A549 (cell line): ENCODE data around the gene KLHDC8B. TPM values are rescaled to one million over a fixed set of nuclear protein-coding genes. Genes with fewer than 3 reads are reported as not detected.

ENCODE experiments used
- ATAC-seq, 2 experiments: fragments of 200-7000 bp in 1 of 2; fragments of >200 bp in 1 of 2; cut with Nextera tagmentation in 1 of 2; cut with Tn5 transposase in 1 of 2; 3 replicates each; pipeline versions ENCODE4 v1.8.0 to v1.9.1; 2018 to 2020; ENCODE audit warnings: mild to moderate bottlenecking in 1 of 2, moderate library complexity in 1 of 2
- CTCF ChIA-PET: fragments of 300-600 bp; sonication (Branson Sonifier 250); formaldehyde crosslinking; extraction: SDS; loops from one replicate; lab custom pipeline; 2021; ENCODE audit warnings: antibody characterized with exemption, inconsistent platforms; lab: Yijun Ruan, JAX
- POLR2A ChIA-PET: fragments of 350-600 bp; formaldehyde crosslinking; extraction: SDS; loops from one replicate; lab custom pipeline; 2021; ENCODE audit warnings: antibody characterized with exemption, inconsistent platforms; lab: Yijun Ruan, JAX
- DNase-seq, 2 experiments: peaks; one replicate each; pipeline versions ENCODE4 v3.0.0 to v3.0.0-alpha.2; 2011 to 2016; ENCODE audit warnings: low read depth in 1 of 2, low spot score in 1 of 2
- FAIRE-seq: peaks from 2 replicates; lab custom pipeline; 2011; peaks lifted over from hg19 to GRCh38; lab: Jason Lieb, UNC
- H3K27ac ChIP-seq, 2 experiments: fragments of >200 bp; sonication (Bioruptor Twin); formaldehyde crosslinking; 3 replicates each; pipeline ENCODE4 v1.5.1; 2016 to 2017
- H3K4me1 ChIP-seq: fragments of >200 bp; sonication (Bioruptor Twin); formaldehyde crosslinking; 3 replicates; pipeline ENCODE4 v1.6.1; 2016
- H3K4me2 ChIP-seq: fragments of >200 bp; sonication (Bioruptor Twin); formaldehyde crosslinking; 3 replicates; pipeline ENCODE4 v1.6.1; 2016
- H3K4me3 ChIP-seq: fragments of >200 bp; sonication (Bioruptor Twin); formaldehyde crosslinking; 3 replicates; pipeline ENCODE4 v1.5.1; 2016
- H3K9me3 ChIP-seq: fragments of >200 bp; sonication (Bioruptor Twin); formaldehyde crosslinking; 3 replicates; pipeline ENCODE4 v1.6.1; 2016
- BHLHE40 ChIP-seq: IDR thresholded peaks from 2 replicates; pipeline ENCODE4 v1.6.1; 2012; ENCODE audit warnings: low read depth, low read length, inconsistent platforms
- EHMT2 ChIP-seq: fragments of 200-600 bp; sonication (generic); IDR thresholded peaks from 2 replicates; pipeline ENCODE4 v1.6.1; 2016; ENCODE audit warnings: antibody characterized with exemption, low read depth, mild to moderate bottlenecking, moderate library complexity
- ELK1 ChIP-seq: fragments of 150-350 bp; IDR thresholded peaks from 2 replicates; pipeline ENCODE4 v1.6.1; 2014; ENCODE audit warnings: low read depth, mild to moderate bottlenecking, low read length
- ESRRA ChIP-seq: fragments of 150-350 bp; IDR thresholded peaks from 2 replicates; pipeline ENCODE4 v1.6.1; 2014; ENCODE audit warnings: mild to moderate bottlenecking, low read length, borderline replicate concordance
- GATA3 ChIP-seq: IDR thresholded peaks from 2 replicates; pipeline ENCODE4 v1.6.1; 2012; ENCODE audit warnings: borderline replicate concordance
- HOXB13 ChIP-seq: fragments of 250-450 bp; sonication (Bioruptor Pico); IDR thresholded peaks from 2 replicates; pipeline ENCODE4 v1.5.0; 2020; ENCODE audit warnings: low read depth, mild to moderate bottlenecking, moderate library complexity
- JUN ChIP-seq, 2 experiments: fragments of >200 bp; sonication (Bioruptor Twin); formaldehyde crosslinking; IDR thresholded peaks; 2 replicates in 1 of 2; 3 replicates in 1 of 2; pipeline ENCODE4 v1.6.1; 2016 to 2017
- JUNB ChIP-seq: fragments of >200 bp; sonication (Bioruptor Twin); formaldehyde crosslinking; IDR thresholded peaks from 2 replicates; pipeline ENCODE4 v1.6.1; 2016
- KDM1A ChIP-seq: fragments of 200-600 bp; sonication (generic); IDR thresholded peaks from 2 replicates; pipeline ENCODE4 v1.6.1; 2016; ENCODE audit warnings: low read depth, mild to moderate bottlenecking
- MAFK ChIP-seq: fragments of 450-650 bp; IDR thresholded peaks from 2 replicates; pipeline ENCODE4 v1.6.1; 2014; ENCODE audit not compliant: partially characterized antibody
- MAX ChIP-seq: IDR thresholded peaks from 2 replicates; pipeline ENCODE4 v1.6.1; 2012
- NPAS2 ChIP-seq: fragments of 250-450 bp; sonication (Bioruptor Pico); IDR thresholded peaks from 2 replicates; pipeline ENCODE4 v1.8.0; 2022; ENCODE audit warnings: mild to moderate bottlenecking, moderate library complexity, borderline replicate concordance
- PHF8 ChIP-seq: fragments of 200-600 bp; sonication (generic); IDR thresholded peaks from 2 replicates; pipeline ENCODE4 v1.6.1; 2016; ENCODE audit warnings: low read depth, mild to moderate bottlenecking, antibody characterized with exemption, moderate library complexity, borderline replicate concordance
- RCOR1 ChIP-seq: fragments of 150-350 bp; IDR thresholded peaks from 2 replicates; pipeline ENCODE4 v1.6.1; 2014; ENCODE audit warnings: antibody characterized with exemption, low read length, low read depth
- REST ChIP-seq: fragments of 200-600 bp; sonication (generic); IDR thresholded peaks from 2 replicates; pipeline ENCODE4 v1.6.1; 2016; ENCODE audit warnings: antibody characterized with exemption, mild to moderate bottlenecking, moderate library complexity
- RFX5 ChIP-seq: fragments of 450-650 bp; IDR thresholded peaks from 2 replicates; pipeline ENCODE4 v1.7.1; 2014; ENCODE audit warnings: antibody characterized with exemption, mild to moderate bottlenecking, moderate library complexity
- RNF2 ChIP-seq: fragments of 200-600 bp; sonication (generic); IDR thresholded peaks from 2 replicates; pipeline ENCODE4 v1.6.1; 2016; ENCODE audit warnings: low read depth, mild to moderate bottlenecking, antibody characterized with exemption, moderate library complexity, borderline replicate concordance
- ZC3H11A ChIP-seq: fragments of 450-650 bp; IDR thresholded peaks from 2 replicates; pipeline ENCODE4 v1.6.1; 2014; ENCODE audit warnings: antibody characterized with exemption, mild to moderate bottlenecking
- ZFP36 ChIP-seq: fragments of 450-650 bp; IDR thresholded peaks from 2 replicates; pipeline ENCODE4 v1.6.1; 2014; ENCODE audit warnings: borderline replicate concordance; ENCODE audit not compliant: partially characterized antibody
- ZSCAN20 ChIP-seq: fragments of 250-450 bp; sonication (Bioruptor Pico); IDR thresholded peaks from 2 replicates; pipeline ENCODE4 v1.8.0; 2022; ENCODE audit warnings: mild to moderate bottlenecking, moderate library complexity
- WGBS: methylation state at CpG from one replicate; pipeline ENCODE4 v1.1.6; 2017; ENCODE audit errors: missing lambda C conversion rate; 5-methylcytosine and 5-hydroxymethylcytosine counted together
- polyA plus RNA-seq, 4 experiments: library from polyadenylated mRNA; depleted of rRNA in 3 of 4; stranded (reverse); fragments of >200 nt; fragmentation: RNase III in 1 of 4; extraction: RNeasy Plus Mini Kit Qiagen cat#74134 plus additional on column Dnase treatment in 1 of 4; gene quantifications; 2 replicates in 3 of 4; 3 replicates in 1 of 4; pipeline ENCODE4 v1.2.3, GENCODE V29; 2011 to 2017
- TF ChIP-seq, protein P1 (sequence below): IDR thresholded peaks from 2 replicates; pipeline ENCODE4 v1.6.1; 2012
- TF ChIP-seq, protein P2 (sequence below): fragments of 250-450 bp; sonication (Bioruptor Pico); IDR thresholded peaks from 2 replicates; pipeline ENCODE4 v1.5.0; 2021; ENCODE audit warnings: mild to moderate bottlenecking, moderate library complexity, borderline replicate concordance

Gene KLHDC8B
- polyA plus RNA-seq, 2 of the 4 experiments (the other 2 are of a cell fraction) = 7.4 to 9.9 TPM

DNA sequence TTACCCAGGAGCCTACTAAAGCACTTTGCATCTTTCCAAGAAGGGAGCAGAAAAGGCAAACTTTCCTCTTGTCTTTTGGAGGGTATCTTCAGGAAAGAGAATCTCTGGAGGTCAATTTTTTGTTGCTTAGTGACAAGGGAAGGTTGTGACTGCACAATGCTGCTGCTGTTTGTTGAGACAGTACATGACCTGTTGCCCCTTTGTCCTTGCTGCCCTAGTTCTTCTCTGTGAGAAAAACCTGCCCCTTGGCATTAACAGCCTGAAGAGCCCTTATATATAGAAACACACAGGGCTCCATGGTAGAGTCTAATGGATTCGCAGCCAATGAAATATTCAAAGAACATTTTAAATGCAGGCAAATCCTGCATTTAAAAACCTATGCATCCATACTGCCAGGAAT is 20.3 kb downstream of the KLHDC8B start:
- TF ChIP-seq ZSCAN20 (CRISPR knock-in tag) = no peak
- TF ChIP-seq BHLHE40 = no peak
- TF ChIP-seq ELK1 = no peak
- no peak for TF ChIP-seq NPAS2 (CRISPR knock-in tag)
- TF ChIP-seq, protein P1, sequence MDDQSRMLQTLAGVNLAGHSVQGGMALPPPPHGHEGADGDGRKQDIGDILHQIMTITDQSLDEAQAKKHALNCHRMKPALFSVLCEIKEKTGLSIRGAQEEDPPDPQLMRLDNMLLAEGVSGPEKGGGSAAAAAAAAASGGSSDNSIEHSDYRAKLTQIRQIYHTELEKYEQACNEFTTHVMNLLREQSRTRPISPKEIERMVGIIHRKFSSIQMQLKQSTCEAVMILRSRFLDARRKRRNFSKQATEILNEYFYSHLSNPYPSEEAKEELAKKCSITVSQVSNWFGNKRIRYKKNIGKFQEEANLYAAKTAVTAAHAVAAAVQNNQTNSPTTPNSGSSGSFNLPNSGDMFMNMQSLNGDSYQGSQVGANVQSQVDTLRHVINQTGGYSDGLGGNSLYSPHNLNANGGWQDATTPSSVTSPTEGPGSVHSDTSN = no peak
- no peak for TF ChIP-seq PHF8
- no peak for TF ChIP-seq KDM1A
- TF ChIP-seq ESRRA = no peak
- TF ChIP-seq ZC3H11A = no peak
- no peak for TF ChIP-seq JUNB
- no peak for TF ChIP-seq RFX5
- TF ChIP-seq HOXB13 = no peak
- no peak for FAIRE-seq
- no peak for ATAC-seq
- ChIA-PET CTCF (interaction anchor here (0.6 kb wide), 1 partner anchor 19 kb away, joined by 3 read pairs; no protein-coding TSS in a partner anchor), POLR2A (no interaction called here)
- WGBS = 40% methylated on average over 1 of the region's 1 CpG
- Histone ChIP-seq H3K4me3 (no peak overlapping the region), H3K4me2 (no peak overlapping the region), H3K9me3 (no peaks in the 10 kb centered on the region), H3K27ac (no peak overlapping the region), H3K4me1 (no peaks in the 10 kb centered on the region)
- no peak for DNase-seq

DNA sequence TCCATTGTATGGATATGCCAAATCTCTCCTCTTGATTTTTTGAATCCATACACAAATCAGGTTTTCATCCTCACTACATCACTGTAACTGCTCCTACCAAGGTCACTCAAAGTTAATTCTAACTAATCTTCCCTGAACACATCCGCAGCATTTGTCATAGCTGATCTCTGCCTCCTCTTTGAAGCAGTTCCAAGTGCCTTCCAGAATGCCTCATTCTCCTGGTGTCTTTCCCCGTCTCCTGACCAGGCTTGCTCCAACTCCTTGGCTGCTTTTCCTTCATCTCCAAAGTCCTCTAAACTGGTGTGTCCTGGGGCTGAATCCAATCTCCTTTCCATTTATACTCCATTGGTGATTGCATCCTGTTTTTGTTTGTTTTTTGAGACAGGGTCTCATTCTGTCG is 26.8 kb downstream of the KLHDC8B start:
- Histone ChIP-seq H3K9me3 (no peaks in the 10 kb centered on the region), H3K4me3 (no peak overlapping the region), H3K4me2 (no peak overlapping the region), H3K4me1 (no peaks in the 10 kb centered on the region), H3K27ac (no peak overlapping the region)
- ChIA-PET POLR2A (no interaction called here), CTCF (no interaction called here)
- WGBS = 72% methylated on average over 3 of the region's 3 CpGs
- no peak for TF ChIP-seq RCOR1
- TF ChIP-seq ZFP36 = no peak
- TF ChIP-seq REST = no peak
- TF ChIP-seq GATA3 = no peak
- TF ChIP-seq EHMT2 = no peak
- no peak for TF ChIP-seq JUN (IDR thresholded peaks at IDR 0.05)
- no peak for TF ChIP-seq MAFK
- TF ChIP-seq, protein P2, sequence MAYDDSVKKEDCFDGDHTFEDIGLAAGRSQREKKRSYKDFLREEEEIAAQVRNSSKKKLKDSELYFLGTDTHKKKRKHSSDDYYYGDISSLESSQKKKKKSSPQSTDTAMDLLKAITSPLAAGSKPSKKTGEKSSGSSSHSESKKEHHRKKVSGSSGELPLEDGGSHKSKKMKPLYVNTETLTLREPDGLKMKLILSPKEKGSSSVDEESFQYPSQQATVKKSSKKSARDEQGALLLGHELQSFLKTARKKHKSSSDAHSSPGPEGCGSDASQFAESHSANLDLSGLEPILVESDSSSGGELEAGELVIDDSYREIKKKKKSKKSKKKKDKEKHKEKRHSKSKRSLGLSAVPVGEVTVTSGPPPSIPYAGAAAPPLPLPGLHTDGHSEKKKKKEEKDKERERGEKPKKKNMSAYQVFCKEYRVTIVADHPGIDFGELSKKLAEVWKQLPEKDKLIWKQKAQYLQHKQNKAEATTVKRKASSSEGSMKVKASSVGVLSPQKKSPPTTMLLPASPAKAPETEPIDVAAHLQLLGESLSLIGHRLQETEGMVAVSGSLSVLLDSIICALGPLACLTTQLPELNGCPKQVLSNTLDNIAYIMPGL = no peak
- TF ChIP-seq HOXB13 = no peak
- no peak for TF ChIP-seq MAX
- TF ChIP-seq RNF2 = no peak
- TF ChIP-seq ZC3H11A = no peak
- no peak for ATAC-seq
- no peak for FAIRE-seq
- no peak for DNase-seq
